GM12891 (cell line): ENCODE data around the gene UNC5C.

Experiments used
- PAX5 ChIP-seq: IDR thresholded peaks from 2 replicates; pipeline ENCODE4 v1.6.1; 2011; ENCODE audit warnings: low read length, moderate library complexity, mild to moderate bottlenecking; ENCODE audit not compliant: insufficient read depth, severe bottlenecking
- POLR2A ChIP-seq: IDR thresholded peaks from 2 replicates; pipeline ENCODE4 v1.6.1; 2011; ENCODE audit warnings: low read depth, low read length, control low read depth
- POLR2AphosphoS5 ChIP-seq: IDR thresholded peaks from 2 replicates; pipeline ENCODE4 v1.6.1; 2011; ENCODE audit warnings: low read depth, low read length, control low read depth
- POU2F2 ChIP-seq: IDR thresholded peaks from 2 replicates; pipeline ENCODE4 v1.6.1; 2011; ENCODE audit warnings: low read depth, mild to moderate bottlenecking, control low read depth, low read length, moderate library complexity
- SPI1 ChIP-seq: IDR thresholded peaks from 2 replicates; pipeline ENCODE4 v1.6.1; 2011; ENCODE audit warnings: low read depth, low read length, control low read depth
- TAF1 ChIP-seq: IDR thresholded peaks from 2 replicates; pipeline ENCODE4 v1.6.1; 2011; ENCODE audit warnings: low read depth, low read length, control low read depth

DNA sequence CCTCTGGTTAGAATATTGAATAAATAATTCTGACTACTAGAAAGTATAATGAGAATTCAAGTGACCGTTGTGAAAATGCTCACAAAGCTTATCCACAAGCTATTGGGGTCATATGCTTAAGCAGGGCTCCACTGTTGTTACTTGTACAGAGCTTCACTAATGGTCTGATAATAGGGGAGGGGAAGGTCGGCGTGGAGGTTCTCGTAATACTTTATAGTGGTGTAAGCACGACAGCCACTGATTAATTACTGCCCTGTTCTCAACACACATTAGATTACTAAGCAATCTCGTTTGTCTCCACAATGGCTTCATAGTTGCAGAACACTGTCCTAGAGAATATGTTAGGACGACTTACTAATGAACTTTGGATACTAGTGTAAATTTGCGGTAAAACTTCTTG, 11.6 kb downstream of the UNC5C start:
- TF ChIP-seq POLR2AphosphoS5, result no peak
- no peak for TF ChIP-seq POLR2A
- TF ChIP-seq SPI1, result no peak
- no peak for TF ChIP-seq TAF1
- no peak for TF ChIP-seq POU2F2
- no peak for TF ChIP-seq PAX5
